SJSA1 (cell line): ENCODE measurements around the gene TSPAN6. TPM values are rescaled to one million over a fixed set of nuclear protein-coding genes. Genes with fewer than 3 reads are reported as not detected.

Experiments used
- DNase-seq, 2 experiments: peaks; one replicate each; pipeline ENCODE4 v3.0.0-alpha.2; 2015 to 2020; ENCODE audit warnings: low spot score in 2 of 2, low read depth in 1 of 2
- H3K27ac ChIP-seq: fragments of 250-450 bp; sonication (Bioruptor Pico); 2 replicates; pipeline ENCODE4 v1.5.1; 2020; ENCODE audit warnings: mild to moderate bottlenecking, moderate library complexity
- H3K27me3 ChIP-seq: fragments of 250-450 bp; sonication (Bioruptor Pico); replicated peaks from 2 replicates; pipeline ENCODE4 v1.5.1; 2020; ENCODE audit warnings: mild to moderate bottlenecking, moderate library complexity
- H3K36me3 ChIP-seq: fragments of 250-450 bp; sonication (Bioruptor Pico); 2 replicates; pipeline ENCODE4 v1.5.1; 2020; ENCODE audit warnings: mild to moderate bottlenecking
- H3K4me1 ChIP-seq: fragments of 250-450 bp; sonication (Bioruptor Pico); replicated peaks from 2 replicates; pipeline ENCODE4 v1.6.1; 2021; ENCODE audit warnings: mild to moderate bottlenecking
- H3K4me3 ChIP-seq: fragments of 250-450 bp; sonication (Bioruptor Pico); 2 replicates; pipeline ENCODE4 v1.5.1; 2020; ENCODE audit warnings: mild to moderate bottlenecking
- H3K9me3 ChIP-seq: fragments of 250-450 bp; sonication (Bioruptor Pico); replicated peaks from 2 replicates; pipeline ENCODE4 v1.5.1; 2020; ENCODE audit warnings: mild to moderate bottlenecking
- total RNA-seq: library from RNA; depleted of rRNA; stranded (reverse); fragments of >200 nt; shearing (Covaris generic); gene quantifications from 2 replicates; pipeline ENCODE4 v1.2.3, GENCODE V29; 2014

Gene TSPAN6
- total RNA-seq, 1 experiment from 2014 or later, result 26.9 TPM

DNA sequence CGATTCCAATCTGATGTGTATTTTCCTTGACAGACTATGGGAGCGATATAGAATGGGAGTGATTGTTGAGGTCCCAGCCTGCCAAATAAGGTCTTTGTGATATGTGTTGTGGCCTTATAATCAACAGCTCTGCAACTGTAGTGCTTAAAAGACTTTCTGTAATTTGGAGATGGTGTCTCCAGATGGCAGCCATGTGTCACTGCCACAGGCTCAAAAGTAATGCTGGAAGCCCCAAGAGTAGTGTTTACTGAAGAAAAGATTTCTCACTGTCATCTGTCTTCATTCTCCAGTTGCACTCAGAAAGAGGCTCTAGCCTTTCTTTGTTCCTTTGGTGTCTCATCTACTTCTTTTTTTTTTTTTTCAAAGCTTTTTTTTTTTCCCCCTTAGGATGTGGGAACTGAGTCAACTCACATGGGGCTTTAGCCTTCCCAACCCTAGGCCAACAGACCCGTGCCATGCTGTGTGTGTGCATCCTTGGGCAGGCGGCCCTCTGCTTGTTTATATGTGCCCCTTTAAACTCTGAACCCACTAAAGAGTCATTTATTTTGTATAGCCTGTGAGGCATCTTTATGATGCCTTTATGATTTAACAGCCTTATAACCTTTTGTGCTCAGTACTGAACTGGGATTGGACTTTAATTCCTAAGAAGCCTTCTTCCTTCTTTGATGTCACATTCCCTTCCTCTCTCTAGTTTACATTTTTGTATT is 23.0 kb upstream of the TSPAN6 start:
- Histone ChIP-seq H3K4me1 (no peaks in the 10 kb centered on the region; the same call in 1 of the 2 replicates), H3K27me3 (no peaks in the 10 kb centered on the region), H3K36me3 (no peaks in the 10 kb centered on the region), H3K9me3 (no peaks in the 10 kb centered on the region), H3K4me3 (no peak overlapping the region), H3K27ac (no peak overlapping the region)
- no peak for DNase-seq

DNA sequence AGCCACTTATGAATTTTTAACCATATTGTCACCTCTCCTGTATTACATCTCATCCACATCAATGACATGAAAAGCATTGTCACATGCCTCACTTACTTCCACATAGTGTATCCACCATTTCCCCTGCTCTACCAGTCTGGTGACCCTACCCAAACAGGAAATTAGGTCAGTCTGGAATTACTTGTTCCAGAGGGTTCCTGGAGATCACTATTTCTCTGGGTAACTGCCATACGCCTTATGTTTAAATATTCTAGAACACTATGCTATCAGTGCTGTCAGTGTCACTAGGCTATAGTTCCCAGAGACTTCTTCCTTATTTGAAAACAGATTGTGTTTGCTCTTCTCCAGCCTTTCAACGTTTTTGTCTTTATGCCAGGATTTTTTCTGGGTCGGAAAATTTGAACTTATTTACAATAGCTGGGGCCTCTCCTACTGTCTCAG is 22.4 kb upstream of the TSPAN6 start:
- Histone ChIP-seq H3K27ac (no peak overlapping the region), H3K27me3 (no peaks in the 10 kb centered on the region), H3K4me1 (no peaks in the 10 kb centered on the region; the same call in 1 of the 2 replicates), H3K36me3 (no peaks in the 10 kb centered on the region), H3K4me3 (no peak overlapping the region), H3K9me3 (no peaks in the 10 kb centered on the region)
- DNase-seq, result no peak

DNA sequence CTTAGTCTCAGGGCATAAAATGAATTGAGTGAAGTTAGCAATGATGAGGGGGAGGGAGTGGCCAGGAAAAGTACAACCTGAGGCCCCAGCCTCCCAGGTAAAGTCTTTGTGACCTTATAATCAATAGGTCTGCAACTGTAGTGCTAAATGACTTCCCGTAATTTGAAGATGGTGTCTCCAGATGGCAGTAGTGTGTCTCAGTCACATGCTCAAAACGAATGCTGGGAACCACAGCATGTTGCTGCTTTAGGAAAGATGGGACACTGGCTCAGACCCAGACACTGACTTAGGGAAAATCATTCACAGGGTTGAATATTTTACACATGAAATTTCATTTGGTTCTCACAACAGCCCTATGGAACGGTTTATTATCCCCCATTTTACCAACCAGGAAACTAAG is 17.7 kb upstream of the TSPAN6 start:
- H3K27me3 ChIP-seq, result no peaks in the 10 kb centered on the region
- no peaks in the 10 kb centered on the region for H3K36me3 ChIP-seq
- peaks cover 9% of the 10 kb centered on the region for H3K4me1 ChIP-seq
- no peak for DNase-seq
- H3K9me3 ChIP-seq, result no peaks in the 10 kb centered on the region
- H3K27ac ChIP-seq, result no peak overlapping the region
- no peak overlapping the region for H3K4me3 ChIP-seq

DNA sequence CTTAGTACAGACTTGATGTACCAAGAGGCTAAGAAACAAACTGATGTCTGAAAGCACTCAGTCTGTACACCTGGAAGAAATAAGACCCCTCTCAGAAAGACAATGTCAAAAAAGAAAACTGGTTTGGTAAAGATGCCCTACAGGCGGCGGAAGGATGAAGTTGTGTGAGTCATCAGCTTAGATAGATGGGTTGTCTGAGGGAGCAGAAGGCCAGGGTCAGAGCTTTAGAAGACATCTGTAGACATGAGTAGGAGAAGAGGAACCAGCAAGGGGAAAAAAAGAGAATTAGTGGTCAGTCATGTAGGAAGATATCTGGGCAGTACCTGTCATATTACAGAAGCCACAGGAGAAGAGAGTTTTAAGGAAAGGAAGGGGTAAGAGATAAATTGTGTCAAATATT is 15.7 kb upstream of the TSPAN6 start:
- Histone ChIP-seq H3K4me1 (peaks cover 27% of the 10 kb centered on the region), H3K27ac (no peak overlapping the region), H3K9me3 (no peaks in the 10 kb centered on the region), H3K4me3 (no peak overlapping the region), H3K36me3 (no peaks in the 10 kb centered on the region), H3K27me3 (no peaks in the 10 kb centered on the region)
- no peak for DNase-seq

DNA sequence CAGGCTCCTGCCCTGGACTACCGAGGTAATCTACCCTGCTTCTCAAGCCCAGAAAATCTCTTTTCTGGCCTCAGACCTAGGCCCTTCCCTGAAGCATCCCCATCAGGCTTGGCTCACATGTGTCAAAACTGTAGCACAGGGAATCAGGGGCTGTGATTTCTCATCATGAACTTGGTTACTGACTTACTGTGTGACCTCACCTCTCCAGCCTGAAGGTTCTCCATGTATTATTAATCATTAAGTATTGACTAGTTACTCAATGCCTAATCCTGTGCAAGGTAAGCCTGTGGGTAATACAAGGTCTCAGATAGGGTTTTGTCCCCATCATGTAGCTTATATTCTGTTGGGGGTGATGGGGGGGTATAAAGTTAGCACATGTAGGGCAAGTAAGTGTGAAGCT is 14.2 kb upstream of the TSPAN6 start:
- 0 out of 2 replicates have a peak, but pooled peaks cover 3% of the 10 kb centered on the region for H3K36me3 ChIP-seq
- no peak overlapping the region for H3K4me3 ChIP-seq
- no peaks in the 10 kb centered on the region for H3K9me3 ChIP-seq
- no peaks in the 10 kb centered on the region for H3K27me3 ChIP-seq
- H3K27ac ChIP-seq, result no peak overlapping the region
- DNase-seq, result no peak
- H3K4me1 ChIP-seq, result peaks cover 27% of the 10 kb centered on the region

DNA sequence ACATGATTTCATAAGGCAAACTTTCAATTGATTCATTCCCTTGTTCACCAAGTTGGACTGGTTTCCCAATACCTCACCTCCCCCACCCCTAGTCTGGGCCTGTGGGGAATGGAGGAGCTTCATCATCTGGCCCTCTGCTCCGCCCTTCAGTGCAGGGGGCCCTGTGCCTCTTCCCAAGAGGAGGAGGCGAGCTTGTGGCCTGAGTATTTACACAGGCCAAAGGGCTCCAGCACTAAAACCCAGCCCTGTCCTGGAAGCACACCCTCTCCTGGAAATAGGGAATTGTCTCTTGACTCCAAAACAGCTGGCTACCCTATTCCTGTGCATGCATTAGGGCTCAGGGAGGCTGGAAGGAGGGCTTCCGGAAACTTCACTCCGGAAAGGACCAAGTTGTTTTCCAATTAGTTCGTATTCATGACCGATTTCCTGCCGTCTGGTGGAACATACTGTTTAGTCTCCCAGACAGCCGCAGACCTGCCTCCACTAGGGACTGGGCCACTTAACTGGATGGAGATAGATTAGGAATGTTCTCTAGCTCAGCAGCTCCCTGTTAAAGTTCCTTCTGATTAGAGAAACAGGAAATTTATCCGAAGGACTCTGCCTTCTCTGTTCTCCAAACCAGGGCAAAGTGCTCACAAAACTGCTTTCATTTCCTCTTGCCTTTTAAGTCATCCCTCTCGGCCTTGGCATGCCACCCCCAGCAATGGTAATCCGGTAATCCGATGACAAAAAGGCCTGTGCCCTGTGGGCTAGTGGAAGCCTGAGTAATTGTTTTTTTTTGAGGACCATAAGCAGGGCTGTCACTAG is 13.1 kb upstream of the TSPAN6 start:
- H3K9me3 ChIP-seq, result no peaks in the 10 kb centered on the region
- peak in 1 of 2 experiments; percentile 32 for DNase-seq
- H3K4me3 ChIP-seq, result no peak overlapping the region
- no peaks in the 10 kb centered on the region for H3K27me3 ChIP-seq
- H3K27ac ChIP-seq, result peak overlapping the region; percentile 57
- H3K4me1 ChIP-seq, result peaks cover 36% of the 10 kb centered on the region
- H3K36me3 ChIP-seq, result 0 out of 2 replicates have a peak, but pooled peaks cover 3% of the 10 kb centered on the region

DNA sequence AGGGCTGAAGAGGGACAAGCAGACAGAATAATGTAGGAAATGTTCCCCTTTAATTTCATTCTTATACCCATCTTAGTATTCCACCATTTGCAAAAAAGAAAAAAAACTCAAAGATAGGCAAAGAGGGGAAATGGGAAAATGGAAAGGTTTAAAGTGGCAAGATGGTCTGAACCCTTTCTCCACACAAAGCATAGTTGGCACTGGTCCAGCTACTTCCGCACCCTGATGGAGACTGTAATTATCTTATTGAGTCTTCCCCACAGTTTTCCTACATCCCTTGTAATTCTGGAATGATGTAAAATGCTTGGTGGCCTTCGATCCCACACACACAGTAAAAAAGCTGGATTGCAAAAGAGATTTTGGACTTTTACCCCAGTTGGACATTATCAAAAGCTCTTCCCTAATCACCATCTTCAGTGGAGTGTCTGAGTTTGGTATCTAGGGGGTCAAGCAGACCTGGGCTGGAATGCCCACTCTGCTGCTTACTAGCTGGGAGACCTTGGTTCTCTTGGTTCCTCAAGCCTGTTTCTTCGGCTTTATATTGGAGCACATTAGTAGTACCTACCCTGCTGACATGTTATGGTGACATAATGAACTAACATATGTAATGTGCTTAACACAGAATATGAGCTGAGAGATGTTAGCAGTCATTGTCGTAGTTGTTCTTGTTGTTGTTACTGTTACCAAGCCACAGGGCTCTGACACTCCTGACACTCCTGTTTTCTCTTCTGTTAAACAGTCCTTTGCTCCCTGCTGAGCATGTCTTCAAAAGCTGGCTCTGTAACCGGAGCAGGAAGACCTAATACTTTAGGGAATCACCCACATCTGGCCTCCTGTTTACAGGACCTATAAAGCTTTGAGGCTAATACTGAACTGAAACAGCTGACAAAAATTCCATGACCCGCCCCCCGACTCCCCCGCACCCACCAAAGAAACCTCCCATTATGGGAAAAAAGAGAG is 12.1 kb upstream of the TSPAN6 start:
- no peak for DNase-seq
- Histone ChIP-seq H3K27ac (peak overlapping the region; percentile 57), H3K36me3 (0 out of 2 replicates have a peak, but pooled peaks cover 3% of the 10 kb centered on the region), H3K4me1 (peaks cover 37% of the 10 kb centered on the region), H3K27me3 (no peaks in the 10 kb centered on the region), H3K9me3 (no peaks in the 10 kb centered on the region), H3K4me3 (no peak overlapping the region)

DNA sequence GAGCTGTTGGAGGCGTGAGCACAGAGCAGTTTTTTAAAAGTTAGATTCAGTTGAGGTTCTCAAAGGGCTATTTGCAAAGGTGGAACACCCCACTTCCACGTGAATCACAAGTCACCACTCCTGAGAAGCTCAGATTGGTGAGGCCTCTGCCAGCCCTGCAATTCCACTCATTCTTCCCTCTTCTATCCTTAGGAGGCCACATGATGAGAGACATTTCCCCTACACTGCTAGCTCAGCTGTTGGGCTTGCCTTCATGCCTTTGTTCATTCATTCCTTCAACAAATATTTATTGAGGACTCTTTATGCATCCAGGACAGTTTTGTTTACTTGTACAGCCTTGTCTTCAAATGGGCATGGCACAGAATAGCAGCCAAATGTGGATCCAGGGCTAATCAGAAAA is 11.1 kb upstream of the TSPAN6 start:
- DNase-seq, result no peak
- H3K36me3 ChIP-seq, result 0 out of 2 replicates have a peak, but pooled peaks cover 3% of the 10 kb centered on the region
- H3K9me3 ChIP-seq, result no peaks in the 10 kb centered on the region
- H3K27me3 ChIP-seq, result no peaks in the 10 kb centered on the region
- H3K4me3 ChIP-seq, result no peak overlapping the region
- H3K4me1 ChIP-seq, result peaks cover 47% of the 10 kb centered on the region
- no peak overlapping the region for H3K27ac ChIP-seq

DNA sequence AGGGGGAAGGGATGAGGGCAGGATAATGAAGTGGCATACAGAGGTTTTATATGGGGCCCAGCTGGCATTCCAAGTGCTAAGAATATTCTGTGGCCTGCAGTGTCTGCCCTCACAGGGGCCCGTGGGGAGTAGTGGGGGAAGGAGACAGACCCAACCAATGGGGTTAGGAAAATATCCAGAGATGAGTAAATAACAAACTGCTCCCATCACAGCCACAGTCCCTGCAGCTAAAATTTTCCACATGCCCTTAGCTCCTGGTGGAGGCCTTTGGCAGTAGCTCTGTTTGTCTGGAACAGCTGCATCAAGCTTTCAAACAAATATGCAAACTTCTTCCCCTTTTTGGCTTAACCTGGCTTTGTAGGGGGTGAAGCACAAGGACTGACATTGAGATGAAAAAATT is 10.5 kb upstream of the TSPAN6 start:
- no peaks in the 10 kb centered on the region for H3K9me3 ChIP-seq
- H3K36me3 ChIP-seq, result 0 out of 2 replicates have a peak, but pooled peaks cover 3% of the 10 kb centered on the region
- H3K27ac ChIP-seq, result no peak overlapping the region
- no peak for DNase-seq
- H3K4me3 ChIP-seq, result no peak overlapping the region
- no peaks in the 10 kb centered on the region for H3K27me3 ChIP-seq
- H3K4me1 ChIP-seq, result peaks cover 54% of the 10 kb centered on the region

DNA sequence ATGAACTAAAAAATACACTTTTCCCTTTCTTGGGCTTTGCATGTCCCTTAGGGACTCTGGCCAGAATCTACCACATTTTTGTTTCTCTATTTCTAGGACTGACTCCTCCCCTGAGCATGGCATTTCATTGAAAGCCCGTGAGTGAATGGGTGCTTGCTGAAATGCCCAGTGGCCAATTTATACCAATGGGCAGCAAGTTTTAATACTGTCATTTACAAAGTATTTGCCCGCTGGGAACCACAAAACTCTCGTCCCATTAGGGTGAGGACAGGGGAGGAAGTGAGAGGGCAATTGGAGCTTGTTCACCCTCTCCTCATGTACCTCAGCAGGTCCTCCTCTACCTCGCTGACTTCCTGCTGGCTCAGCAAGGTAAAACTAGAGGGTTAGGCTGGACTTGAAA is 8.5 kb upstream of the TSPAN6 start:
- Histone ChIP-seq H3K4me1 (peaks cover 57% of the 10 kb centered on the region), H3K27me3 (no peaks in the 10 kb centered on the region), H3K36me3 (0 out of 2 replicates have a peak, but pooled peaks cover 3% of the 10 kb centered on the region), H3K27ac (peak overlapping the region; percentile 92), H3K9me3 (no peaks in the 10 kb centered on the region), H3K4me3 (peak overlapping the region; percentile 37)
- DNase-seq, result peak; percentile 29 to 41

DNA sequence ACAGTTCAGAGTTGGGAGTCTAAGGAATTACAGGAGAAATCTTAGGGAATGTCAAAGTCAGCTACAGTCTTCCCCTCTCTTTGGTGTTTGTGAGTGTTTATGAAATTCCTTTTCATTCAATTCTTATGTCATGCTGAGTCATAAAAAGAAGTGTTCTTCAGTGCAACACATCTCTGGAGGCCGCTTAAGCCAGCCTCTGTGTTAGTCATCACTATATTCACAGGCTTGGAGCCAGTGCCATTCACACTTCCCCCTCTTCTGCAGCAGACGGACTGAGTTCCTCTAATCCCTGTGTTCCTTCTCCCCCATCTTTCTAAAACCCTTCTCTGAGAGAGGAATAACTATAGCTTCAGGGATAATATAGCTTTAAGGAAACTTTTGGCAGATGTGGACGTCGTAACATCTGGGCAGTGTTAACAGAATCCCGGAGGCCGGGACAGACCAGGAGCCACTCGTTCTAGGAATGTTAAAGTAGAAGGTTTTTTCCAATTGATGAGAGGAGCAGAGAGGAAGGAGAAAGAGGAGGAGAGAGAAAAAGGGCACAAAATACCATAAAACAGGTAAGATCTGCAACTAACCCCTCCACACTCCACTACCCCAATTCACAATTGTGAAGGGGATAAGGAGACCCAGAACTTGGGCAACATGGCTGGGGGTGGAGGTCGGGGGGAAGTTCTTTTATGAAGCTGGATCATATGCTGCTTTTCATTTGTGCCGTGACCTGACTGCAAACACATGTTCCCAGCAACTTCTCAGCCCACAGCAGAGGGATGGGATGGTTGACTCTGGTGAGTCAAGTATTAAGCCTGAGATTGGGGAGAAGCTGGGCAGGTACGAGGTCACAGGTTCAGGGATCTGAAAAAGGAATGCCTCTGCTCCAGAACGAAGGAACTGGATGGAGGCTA is 7.6 kb upstream of the TSPAN6 start, which contains the start of gene SRPX2:
SRPX2 (plus strand) TSS at position 244 of the 905 bp plus-strand sequence. CDS start 2,124 bp downstream, outside the sequence.
- H3K36me3 ChIP-seq, result 0 out of 2 replicates have a peak, but pooled peaks cover 3% of the 10 kb centered on the region
- H3K9me3 ChIP-seq, result no peaks in the 10 kb centered on the region
- no peaks in the 10 kb centered on the region for H3K27me3 ChIP-seq
- peak within 1 kb of the TSS; percentile 92 for H3K27ac ChIP-seq
- H3K4me3 ChIP-seq, result peak within 1 kb of the TSS; percentile 37
- H3K4me1 ChIP-seq, result peaks cover 48% of the 10 kb centered on the region
- DNase-seq, result peak; percentile 77 to 80

DNA sequence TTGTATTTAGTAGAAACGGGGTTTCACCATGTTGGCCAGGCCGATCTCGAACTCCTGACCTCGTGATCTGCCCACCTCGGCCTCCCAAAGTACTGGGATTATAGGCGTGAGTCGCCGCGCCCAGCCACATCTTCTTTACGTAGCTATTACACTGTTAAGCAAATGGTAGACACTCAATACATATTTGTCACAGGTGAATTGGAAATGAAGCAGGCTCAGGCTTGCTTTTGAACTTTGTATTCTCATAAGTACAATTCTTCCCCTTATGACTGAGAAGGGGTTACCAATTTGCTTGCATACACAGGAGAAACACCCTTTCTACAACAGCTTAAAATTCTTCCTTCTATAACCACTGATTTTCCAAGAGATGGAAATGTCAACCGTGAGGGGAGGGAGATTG is 6.6 kb upstream of the TSPAN6 start:
- H3K27ac ChIP-seq, result peak overlapping the region; percentile 92

More for the DNA sequence above, 6.6 kb upstream of the TSPAN6 start:
- Histone ChIP-seq H3K9me3 (no peaks in the 10 kb centered on the region), H3K4me3 (no peak overlapping the region), H3K36me3 (0 out of 2 replicates have a peak, but pooled peaks cover 3% of the 10 kb centered on the region), H3K4me1 (peaks cover 38% of the 10 kb centered on the region), H3K27me3 (no peaks in the 10 kb centered on the region)
- no peak for DNase-seq
